A549 (cell line): Measurements from ENCODE around the gene NELFA. TPM values are rescaled to one million over a fixed set of nuclear protein-coding genes. Genes with fewer than 3 reads are reported as not detected.

Source experiments
- ATAC-seq, 2 experiments: fragments of 200-7000 bp in 1 of 2; fragments of >200 bp in 1 of 2; cut with Nextera tagmentation in 1 of 2; cut with Tn5 transposase in 1 of 2; 3 replicates each; pipeline versions ENCODE4 v1.8.0 to v1.9.1; 2018 to 2020; ENCODE audit warnings: mild to moderate bottlenecking in 1 of 2, moderate library complexity in 1 of 2
- CTCF ChIA-PET: fragments of 300-600 bp; sonication (Branson Sonifier 250); formaldehyde crosslinking; extraction: SDS; loops from one replicate; lab custom pipeline; 2021; ENCODE audit warnings: antibody characterized with exemption, inconsistent platforms; lab: Yijun Ruan, JAX
- POLR2A ChIA-PET: fragments of 350-600 bp; formaldehyde crosslinking; extraction: SDS; loops from one replicate; lab custom pipeline; 2021; ENCODE audit warnings: antibody characterized with exemption, inconsistent platforms; lab: Yijun Ruan, JAX
- DNase-seq, 2 experiments: peaks; one replicate each; pipeline versions ENCODE4 v3.0.0 to v3.0.0-alpha.2; 2011 to 2016; ENCODE audit warnings: low read depth in 1 of 2, low spot score in 1 of 2
- FAIRE-seq: peaks from 2 replicates; lab custom pipeline; 2011; peaks lifted over from hg19 to GRCh38; lab: Jason Lieb, UNC
- H3K27ac ChIP-seq, 2 experiments: fragments of >200 bp; sonication (Bioruptor Twin); formaldehyde crosslinking; 3 replicates each; pipeline ENCODE4 v1.5.1; 2016 to 2017
- H3K4me1 ChIP-seq: fragments of >200 bp; sonication (Bioruptor Twin); formaldehyde crosslinking; 3 replicates; pipeline ENCODE4 v1.6.1; 2016
- H3K4me2 ChIP-seq: fragments of >200 bp; sonication (Bioruptor Twin); formaldehyde crosslinking; 3 replicates; pipeline ENCODE4 v1.6.1; 2016
- H3K4me3 ChIP-seq: fragments of >200 bp; sonication (Bioruptor Twin); formaldehyde crosslinking; 3 replicates; pipeline ENCODE4 v1.5.1; 2016
- H3K9me3 ChIP-seq: fragments of >200 bp; sonication (Bioruptor Twin); formaldehyde crosslinking; 3 replicates; pipeline ENCODE4 v1.6.1; 2016
- ATOH8 ChIP-seq: fragments of 250-450 bp; sonication (Bioruptor Pico); IDR thresholded peaks from 2 replicates; pipeline ENCODE4 v1.5.0; 2020; ENCODE audit warnings: low read depth, mild to moderate bottlenecking, moderate library complexity
- BHLHE40 ChIP-seq: IDR thresholded peaks from 2 replicates; pipeline ENCODE4 v1.6.1; 2012; ENCODE audit warnings: low read depth, low read length, inconsistent platforms
- CEBPB ChIP-seq, 2 experiments: fragments of >200 bp in 1 of 2; sonication (Bioruptor Twin) in 1 of 2; formaldehyde crosslinking in 1 of 2; IDR thresholded peaks; 2 replicates each; pipeline ENCODE4 v1.6.1; 2012 to 2016
- CHD2 ChIP-seq: fragments of 150-350 bp; IDR thresholded peaks from 2 replicates; pipeline ENCODE4 v1.6.1; 2014; ENCODE audit warnings: low read length; ENCODE audit not compliant: partially characterized antibody
- EHF ChIP-seq: fragments of 250-450 bp; sonication (Bioruptor Pico); IDR thresholded peaks from 2 replicates; pipeline ENCODE4 v1.5.0; 2020; ENCODE audit warnings: mild to moderate bottlenecking
- EHMT2 ChIP-seq: fragments of 200-600 bp; sonication (generic); IDR thresholded peaks from 2 replicates; pipeline ENCODE4 v1.6.1; 2016; ENCODE audit warnings: antibody characterized with exemption, low read depth, mild to moderate bottlenecking, moderate library complexity
- GATA3 ChIP-seq: IDR thresholded peaks from 2 replicates; pipeline ENCODE4 v1.6.1; 2012; ENCODE audit warnings: borderline replicate concordance
- HDAC2 ChIP-seq: fragments of 200-600 bp; sonication (generic); IDR thresholded peaks from 2 replicates; pipeline ENCODE4 v1.6.1; 2016
- HEYL ChIP-seq: fragments of 250-450 bp; sonication (Bioruptor Pico); IDR thresholded peaks from 2 replicates; pipeline ENCODE4 v1.8.0; 2021; ENCODE audit warnings: mild to moderate bottlenecking, moderate library complexity
- HOXA7 ChIP-seq: fragments of 250-450 bp; sonication (Bioruptor Pico); IDR thresholded peaks from 2 replicates; pipeline ENCODE4 v1.5.0; 2020; ENCODE audit warnings: mild to moderate bottlenecking, moderate library complexity
- HOXB13 ChIP-seq: fragments of 250-450 bp; sonication (Bioruptor Pico); IDR thresholded peaks from 2 replicates; pipeline ENCODE4 v1.5.0; 2020; ENCODE audit warnings: low read depth, mild to moderate bottlenecking, moderate library complexity
- JUN ChIP-seq, 2 experiments: fragments of >200 bp; sonication (Bioruptor Twin); formaldehyde crosslinking; IDR thresholded peaks; 2 replicates in 1 of 2; 3 replicates in 1 of 2; pipeline ENCODE4 v1.6.1; 2016 to 2017
- KDM5A ChIP-seq: fragments of 200-600 bp; sonication (generic); IDR thresholded peaks from 2 replicates; pipeline ENCODE4 v1.6.1; 2016; ENCODE audit warnings: antibody characterized with exemption, mild to moderate bottlenecking
- MAFK ChIP-seq: fragments of 450-650 bp; IDR thresholded peaks from 2 replicates; pipeline ENCODE4 v1.6.1; 2014; ENCODE audit not compliant: partially characterized antibody
- MYC ChIP-seq: IDR thresholded peaks from 2 replicates; pipeline ENCODE4 v1.6.1; 2012; ENCODE audit warnings: mild to moderate bottlenecking, inconsistent platforms, low read length, improper control_type of control experiment, borderline replicate concordance
- NR3C1 ChIP-seq: fragments of >200 bp; sonication (Bioruptor Twin); formaldehyde crosslinking; IDR thresholded peaks from 3 replicates; pipeline ENCODE4 v1.6.1; 2017
- PHF8 ChIP-seq: fragments of 200-600 bp; sonication (generic); IDR thresholded peaks from 2 replicates; pipeline ENCODE4 v1.6.1; 2016; ENCODE audit warnings: low read depth, mild to moderate bottlenecking, antibody characterized with exemption, moderate library complexity, borderline replicate concordance
- RAD21 ChIP-seq, 2 experiments: fragments of >200 bp in 1 of 2; sonication (Bioruptor Twin) in 1 of 2; formaldehyde crosslinking in 1 of 2; IDR thresholded peaks in 1 of 2; conservative IDR thresholded peaks in 1 of 2; 2 replicates in 1 of 2; 3 replicates in 1 of 2; pipeline ENCODE4 v1.6.1; 2012 to 2018; ENCODE audit warnings: inconsistent platforms in 1 of 2
- RCOR1 ChIP-seq: fragments of 150-350 bp; IDR thresholded peaks from 2 replicates; pipeline ENCODE4 v1.6.1; 2014; ENCODE audit warnings: antibody characterized with exemption, low read length, low read depth
- RFX5 ChIP-seq: fragments of 450-650 bp; IDR thresholded peaks from 2 replicates; pipeline ENCODE4 v1.7.1; 2014; ENCODE audit warnings: antibody characterized with exemption, mild to moderate bottlenecking, moderate library complexity
- RNF2 ChIP-seq: fragments of 200-600 bp; sonication (generic); IDR thresholded peaks from 2 replicates; pipeline ENCODE4 v1.6.1; 2016; ENCODE audit warnings: low read depth, mild to moderate bottlenecking, antibody characterized with exemption, moderate library complexity, borderline replicate concordance
- ZC3H11A ChIP-seq: fragments of 450-650 bp; IDR thresholded peaks from 2 replicates; pipeline ENCODE4 v1.6.1; 2014; ENCODE audit warnings: antibody characterized with exemption, mild to moderate bottlenecking
- ZFP36 ChIP-seq: fragments of 450-650 bp; IDR thresholded peaks from 2 replicates; pipeline ENCODE4 v1.6.1; 2014; ENCODE audit warnings: borderline replicate concordance; ENCODE audit not compliant: partially characterized antibody
- ZNF302 ChIP-seq: fragments of 250-450 bp; sonication (Bioruptor Pico); IDR thresholded peaks from 2 replicates; pipeline ENCODE4 v1.9.0; 2021; ENCODE audit warnings: inconsistent platforms, mild to moderate bottlenecking, moderate library complexity
- ZSCAN20 ChIP-seq: fragments of 250-450 bp; sonication (Bioruptor Pico); IDR thresholded peaks from 2 replicates; pipeline ENCODE4 v1.8.0; 2022; ENCODE audit warnings: mild to moderate bottlenecking, moderate library complexity
- WGBS: methylation state at CpG from one replicate; pipeline ENCODE4 v1.1.6; 2017; ENCODE audit errors: missing lambda C conversion rate; 5-methylcytosine and 5-hydroxymethylcytosine counted together
- polyA plus RNA-seq, 4 experiments: library from polyadenylated mRNA; depleted of rRNA in 3 of 4; stranded (reverse); fragments of >200 nt; fragmentation: RNase III in 1 of 4; extraction: RNeasy Plus Mini Kit Qiagen cat#74134 plus additional on column Dnase treatment in 1 of 4; gene quantifications; 2 replicates in 3 of 4; 3 replicates in 1 of 4; pipeline ENCODE4 v1.2.3, GENCODE V29; 2011 to 2017
- TF ChIP-seq, protein P1 (sequence below): IDR thresholded peaks from 2 replicates; pipeline ENCODE4 v1.6.1; 2012
- TF ChIP-seq, protein P2 (sequence below): fragments of >200 bp; sonication (Bioruptor Twin); formaldehyde crosslinking; IDR thresholded peaks from 3 replicates; pipeline ENCODE4 v1.5.1; 2016
- TF ChIP-seq, protein P3 (sequence below): fragments of 200-600 bp; sonication (generic); IDR thresholded peaks from 2 replicates; pipeline ENCODE4 v1.6.1; 2016; ENCODE audit warnings: antibody characterized with exemption, mild to moderate bottlenecking, moderate library complexity

NELFA gene
- polyA plus RNA-seq, 2 of the 4 experiments (the other 2 are of a cell fraction): 11.1 to 18.3 TPM

DNA sequence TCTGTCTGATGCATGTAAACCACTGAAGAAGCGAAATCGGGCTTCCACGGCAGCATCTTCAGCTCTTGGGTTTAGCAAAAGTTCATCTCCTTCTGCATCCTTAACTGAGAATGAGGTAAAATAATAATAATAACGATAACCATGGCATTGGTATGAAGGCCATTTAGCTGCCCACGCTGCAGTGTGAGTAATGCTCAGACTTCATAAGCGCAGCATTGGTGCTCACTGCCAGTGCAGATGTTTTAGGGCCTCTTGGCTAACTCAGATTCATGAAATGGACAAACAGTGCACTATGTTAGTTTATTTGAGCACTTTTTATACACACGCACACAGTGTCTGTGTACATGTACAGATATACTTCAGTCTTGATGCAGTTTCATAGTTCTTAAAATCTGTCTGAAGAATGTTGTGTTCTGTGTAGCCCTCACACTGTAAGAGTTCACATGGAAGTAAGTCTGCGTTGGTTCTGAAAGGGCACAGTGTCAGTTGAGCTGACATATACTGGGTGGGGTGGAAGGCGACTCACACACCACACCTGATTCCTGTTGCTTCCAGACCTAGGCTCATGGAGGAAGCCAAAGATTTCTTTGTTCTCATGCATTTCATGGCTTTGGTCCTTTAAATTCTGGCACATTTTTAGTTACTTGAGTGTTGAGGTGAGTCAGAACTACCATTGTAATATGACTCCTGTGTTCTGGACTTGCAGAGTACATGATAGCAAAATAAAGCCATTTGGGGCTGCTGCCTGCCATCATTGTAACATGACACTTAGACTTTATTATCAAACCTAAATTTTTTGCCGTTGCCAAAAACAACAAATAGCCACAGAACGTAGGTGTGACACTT, 68.9 kb downstream of the NELFA start:
- Histone ChIP-seq H3K4me1 (peaks cover 11% of the 10 kb centered on the region; the same call in 2 of the 3 replicates), H3K4me2 (no peak overlapping the region), H3K27ac (no peak overlapping the region), H3K4me3 (no peak overlapping the region), H3K9me3 (no peaks in the 10 kb centered on the region)
- no peak for DNase-seq
- peak in 1 of 2 experiments; percentile 48; a peak in 4 of 6 replicates for ATAC-seq
- 83% methylated on average over 11 of the region's 11 CpGs for WGBS
- FAIRE-seq: no peak
- POLR2A ChIA-PET: no interaction called here
- CTCF ChIA-PET: interaction anchor here (0.7 kb wide), 1 partner anchor 50 kb away, joined by 3 read pairs; no protein-coding TSS in a partner anchor
- TF ChIP-seq CEBPB (IDR thresholded peaks at IDR 0.05): no peak
- no peak for TF ChIP-seq HOXA7 (CRISPR knock-in tag)
- no peak for TF ChIP-seq ATOH8 (CRISPR knock-in tag)
- TF ChIP-seq CHD2: no peak
- TF ChIP-seq PHF8: no peak
- TF ChIP-seq, protein P1, sequence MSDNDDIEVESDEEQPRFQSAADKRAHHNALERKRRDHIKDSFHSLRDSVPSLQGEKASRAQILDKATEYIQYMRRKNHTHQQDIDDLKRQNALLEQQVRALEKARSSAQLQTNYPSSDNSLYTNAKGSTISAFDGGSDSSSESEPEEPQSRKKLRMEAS: no peak
- TF ChIP-seq ZFP36: no peak
- TF ChIP-seq ZC3H11A: no peak
- TF ChIP-seq HDAC2: no peak
- TF ChIP-seq HOXB13 (CRISPR knock-in tag): no peak
- no peak for TF ChIP-seq HEYL (CRISPR knock-in tag)
- TF ChIP-seq NR3C1: no peak
- TF ChIP-seq, all 56 proteins: peak for 0

GRCh38 chr4:1938027-1938426, 70.7 kb downstream of the NELFA start:
- no peak overlapping the region for H3K4me3 ChIP-seq
- ChIA-PET CTCF (no interaction called here), POLR2A (no interaction called here)
- FAIRE-seq: no peak
- no peak for TF ChIP-seq RFX5
- no peak for TF ChIP-seq JUN (IDR thresholded peaks at IDR 0.05)
- TF ChIP-seq NR3C1: no peak
- TF ChIP-seq RCOR1: no peak
- TF ChIP-seq, protein P2, sequence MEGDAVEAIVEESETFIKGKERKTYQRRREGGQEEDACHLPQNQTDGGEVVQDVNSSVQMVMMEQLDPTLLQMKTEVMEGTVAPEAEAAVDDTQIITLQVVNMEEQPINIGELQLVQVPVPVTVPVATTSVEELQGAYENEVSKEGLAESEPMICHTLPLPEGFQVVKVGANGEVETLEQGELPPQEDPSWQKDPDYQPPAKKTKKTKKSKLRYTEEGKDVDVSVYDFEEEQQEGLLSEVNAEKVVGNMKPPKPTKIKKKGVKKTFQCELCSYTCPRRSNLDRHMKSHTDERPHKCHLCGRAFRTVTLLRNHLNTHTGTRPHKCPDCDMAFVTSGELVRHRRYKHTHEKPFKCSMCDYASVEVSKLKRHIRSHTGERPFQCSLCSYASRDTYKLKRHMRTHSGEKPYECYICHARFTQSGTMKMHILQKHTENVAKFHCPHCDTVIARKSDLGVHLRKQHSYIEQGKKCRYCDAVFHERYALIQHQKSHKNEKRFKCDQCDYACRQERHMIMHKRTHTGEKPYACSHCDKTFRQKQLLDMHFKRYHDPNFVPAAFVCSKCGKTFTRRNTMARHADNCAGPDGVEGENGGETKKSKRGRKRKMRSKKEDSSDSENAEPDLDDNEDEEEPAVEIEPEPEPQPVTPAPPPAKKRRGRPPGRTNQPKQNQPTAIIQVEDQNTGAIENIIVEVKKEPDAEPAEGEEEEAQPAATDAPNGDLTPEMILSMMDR: no peak
- no peak for TF ChIP-seq ZNF302 (CRISPR knock-in tag)
- no peak for TF ChIP-seq KDM5A
- no peak for TF ChIP-seq ZFP36
- TF ChIP-seq, protein P3, sequence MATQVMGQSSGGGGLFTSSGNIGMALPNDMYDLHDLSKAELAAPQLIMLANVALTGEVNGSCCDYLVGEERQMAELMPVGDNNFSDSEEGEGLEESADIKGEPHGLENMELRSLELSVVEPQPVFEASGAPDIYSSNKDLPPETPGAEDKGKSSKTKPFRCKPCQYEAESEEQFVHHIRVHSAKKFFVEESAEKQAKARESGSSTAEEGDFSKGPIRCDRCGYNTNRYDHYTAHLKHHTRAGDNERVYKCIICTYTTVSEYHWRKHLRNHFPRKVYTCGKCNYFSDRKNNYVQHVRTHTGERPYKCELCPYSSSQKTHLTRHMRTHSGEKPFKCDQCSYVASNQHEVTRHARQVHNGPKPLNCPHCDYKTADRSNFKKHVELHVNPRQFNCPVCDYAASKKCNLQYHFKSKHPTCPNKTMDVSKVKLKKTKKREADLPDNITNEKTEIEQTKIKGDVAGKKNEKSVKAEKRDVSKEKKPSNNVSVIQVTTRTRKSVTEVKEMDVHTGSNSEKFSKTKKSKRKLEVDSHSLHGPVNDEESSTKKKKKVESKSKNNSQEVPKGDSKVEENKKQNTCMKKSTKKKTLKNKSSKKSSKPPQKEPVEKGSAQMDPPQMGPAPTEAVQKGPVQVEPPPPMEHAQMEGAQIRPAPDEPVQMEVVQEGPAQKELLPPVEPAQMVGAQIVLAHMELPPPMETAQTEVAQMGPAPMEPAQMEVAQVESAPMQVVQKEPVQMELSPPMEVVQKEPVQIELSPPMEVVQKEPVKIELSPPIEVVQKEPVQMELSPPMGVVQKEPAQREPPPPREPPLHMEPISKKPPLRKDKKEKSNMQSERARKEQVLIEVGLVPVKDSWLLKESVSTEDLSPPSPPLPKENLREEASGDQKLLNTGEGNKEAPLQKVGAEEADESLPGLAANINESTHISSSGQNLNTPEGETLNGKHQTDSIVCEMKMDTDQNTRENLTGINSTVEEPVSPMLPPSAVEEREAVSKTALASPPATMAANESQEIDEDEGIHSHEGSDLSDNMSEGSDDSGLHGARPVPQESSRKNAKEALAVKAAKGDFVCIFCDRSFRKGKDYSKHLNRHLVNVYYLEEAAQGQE: no peak
- TF ChIP-seq ZSCAN20 (CRISPR knock-in tag): no peak
- no peak for TF ChIP-seq EHMT2
- no peak for TF ChIP-seq RNF2
- no peak for TF ChIP-seq BHLHE40
- no peak for TF ChIP-seq RAD21 (conservative IDR thresholded peaks at IDR 0.05 in 1 of 2, IDR thresholded peaks at IDR 0.05 in 1 of 2)
- TF ChIP-seq EHF: no peak
- TF ChIP-seq HDAC2: no peak
- no peak for TF ChIP-seq HOXB13 (CRISPR knock-in tag)
- TF ChIP-seq MAFK: no peak
- no peak for TF ChIP-seq MYC
- TF ChIP-seq GATA3: no peak
- ATAC-seq: no peak
- DNase-seq: no peak
- no peak overlapping the region for H3K4me2 ChIP-seq
- H3K4me1 ChIP-seq: peaks cover 11% of the 10 kb centered on the region; the same call in 2 of the 3 replicates
- no peaks in the 10 kb centered on the region for H3K9me3 ChIP-seq
- H3K27ac ChIP-seq: no peak overlapping the region
- 93% methylated on average over 8 of the region's 8 CpGs for WGBS
